ENCODE data around the gene CCDC69.
"Not testable (repeated sequence)": the region's sequence is repeated elsewhere in the genome, so short reads cannot be mapped to it uniquely, and the experiment has no call there.

CCDC69 gene

GRCh38 chr5:151192626-151193025 lies 31.3 kb downstream of the CCDC69 start:
- no peak for DNase-seq (ENCODE audit: low spot score)

- no peak for DNase-seq (ENCODE audit: low spot score)
Observed at GRCh38 chr5:151191661-151192060, 32.2 kb downstream of the CCDC69 start.

DNA sequence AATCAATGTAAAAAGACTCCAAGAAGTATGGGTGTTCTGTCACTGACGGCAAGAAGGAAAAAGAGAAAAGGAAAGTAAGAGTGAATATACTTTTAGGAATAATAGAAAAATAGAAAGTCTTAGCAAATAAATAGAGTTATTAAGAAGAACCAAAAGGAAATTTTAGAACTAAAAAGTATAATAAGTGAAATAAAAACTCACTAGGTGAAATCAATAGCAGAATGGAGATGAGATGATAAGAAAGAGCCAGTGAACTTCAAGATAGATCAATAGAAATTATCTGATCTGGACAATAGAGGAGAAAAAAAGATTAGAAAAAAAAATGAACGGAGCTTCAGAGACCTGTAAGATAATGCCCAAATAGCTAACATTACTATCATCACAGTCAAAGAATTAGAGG lies 34.7 kb downstream of the CCDC69 start:
- no peak for DNase-seq (ENCODE audit: low spot score)

GRCh38 chr5:151186538-151186937 lies 37.4 kb downstream of the CCDC69 start:
- no peak for DNase-seq (ENCODE audit: low spot score)

GRCh38 chr5:151186052-151186451 lies 37.8 kb downstream of the CCDC69 start:
- no peak for DNase-seq (ENCODE audit: low spot score)

- no peak for DNase-seq (ENCODE audit: low spot score)
Observed at GRCh38 chr5:151184316-151185042, 39.4 kb downstream of the CCDC69 start.

DNA sequence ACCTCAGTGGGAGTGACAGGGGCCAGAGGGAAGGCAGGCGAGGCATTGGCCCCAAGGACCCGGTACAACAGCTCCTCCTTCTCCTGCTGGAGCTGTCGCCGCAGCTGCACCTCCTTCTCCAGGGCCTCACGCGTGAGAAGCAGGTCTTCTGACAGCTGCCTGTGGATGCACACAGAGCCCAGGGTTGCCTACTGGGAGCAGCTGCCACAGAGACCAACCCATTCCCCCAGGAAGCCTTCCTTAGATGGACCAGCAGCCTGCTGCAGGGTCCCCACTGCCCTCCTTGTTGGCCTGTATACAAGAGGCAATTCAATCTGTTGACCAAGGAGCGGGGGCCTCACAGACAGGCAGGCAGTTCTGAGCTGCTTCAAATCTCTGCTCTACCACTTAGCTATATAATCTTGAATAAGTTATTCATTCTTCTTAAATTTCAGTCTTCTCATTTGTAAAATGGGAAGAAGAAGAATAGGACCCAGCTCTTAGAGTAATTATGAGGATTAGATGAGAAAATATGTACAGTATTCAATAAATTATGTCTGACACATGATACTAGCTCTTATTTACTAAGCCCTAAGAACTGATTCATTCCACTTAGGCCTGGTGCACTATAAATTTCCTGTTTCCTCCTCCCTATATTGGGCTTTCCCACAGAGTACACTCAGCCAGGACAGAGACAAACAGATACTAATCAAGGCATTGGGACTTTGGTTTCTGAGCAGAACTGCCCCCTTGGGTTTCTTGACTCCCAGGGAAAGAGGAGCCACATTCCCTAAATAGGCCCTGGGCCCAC lies 40.2 kb downstream of the CCDC69 start:
- no peak for DNase-seq (ENCODE audit: low spot score)

DNA sequence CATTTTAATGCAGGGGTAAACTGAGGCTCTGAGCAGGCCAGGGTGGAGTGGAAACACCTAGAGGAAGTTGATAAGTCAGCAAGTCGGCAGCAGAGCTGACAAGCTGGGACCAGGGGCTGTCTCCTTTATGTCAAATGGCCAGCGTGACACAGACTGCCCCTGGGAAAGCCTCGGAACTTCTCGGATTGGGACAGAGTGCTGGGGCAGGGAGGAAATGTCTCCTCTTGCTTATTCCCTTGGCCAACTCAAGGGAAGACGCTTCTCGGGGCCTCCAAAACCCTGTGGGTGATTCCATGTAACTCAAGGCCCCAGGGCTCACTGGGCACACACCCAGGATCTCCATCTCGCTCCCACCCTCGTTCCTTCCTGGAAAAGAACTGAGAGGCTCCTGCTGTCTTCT lies 40.9 kb downstream of the CCDC69 start:
- DNase-seq (ENCODE audit: low spot score) = no peak

DNA sequence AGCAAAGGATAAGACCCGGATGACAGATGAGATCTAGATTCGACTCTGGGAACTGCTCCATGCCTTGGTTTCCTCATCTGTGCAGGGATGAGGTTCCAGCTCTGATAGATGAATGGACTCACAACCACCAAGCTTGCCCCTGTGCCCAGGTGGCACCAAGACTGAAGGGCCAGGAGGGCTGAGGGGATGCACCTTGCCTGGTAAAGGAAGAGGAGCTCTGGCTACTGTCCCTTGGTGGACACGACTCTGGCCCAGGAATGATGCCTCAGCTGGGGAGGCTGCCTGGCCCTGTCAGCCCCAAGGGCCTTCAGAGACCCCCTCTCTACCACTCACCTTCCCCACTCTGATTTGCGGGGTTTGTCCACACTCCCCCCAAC lies 41.4 kb downstream of the CCDC69 start:
- no peak for DNase-seq (ENCODE audit: low spot score)

DNA sequence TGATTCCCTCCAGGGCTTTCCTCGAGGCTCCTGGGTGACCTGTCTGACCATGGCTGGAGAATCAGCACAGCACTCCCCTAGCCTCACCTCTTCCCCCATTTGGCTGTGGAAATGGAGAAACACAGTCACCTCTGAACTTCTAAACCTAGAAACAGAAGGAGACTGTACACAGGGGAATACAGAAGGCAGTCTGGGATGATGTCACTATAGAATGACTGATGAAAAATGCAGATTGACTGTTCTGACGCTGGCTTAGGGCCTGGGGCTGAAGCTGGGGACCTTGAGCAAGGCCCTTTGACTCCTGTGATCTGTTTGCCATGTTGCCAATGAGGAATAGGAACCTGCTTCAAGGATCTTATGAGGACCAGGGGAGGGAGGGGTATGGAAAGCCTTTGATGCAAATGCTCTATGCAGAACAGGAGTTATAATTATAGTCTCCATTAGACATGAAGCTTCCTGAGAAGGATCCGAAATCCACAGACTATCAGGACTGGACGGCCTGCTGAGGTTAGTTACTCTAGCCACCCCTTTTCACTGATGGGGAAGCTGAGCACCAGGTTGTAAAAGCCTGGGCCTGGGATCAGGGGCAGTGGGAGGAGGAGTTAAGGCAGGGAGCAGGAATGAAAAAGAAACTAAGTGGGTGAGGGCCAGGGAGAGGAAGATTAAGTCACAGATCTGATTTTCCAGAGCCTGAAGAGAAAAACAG lies 41.9 kb downstream of the CCDC69 start:
- DNase-seq (ENCODE audit: low spot score) = no peak

GRCh38 chr5:151180291-151180690 lies 43.6 kb downstream of the CCDC69 start:
- DNase-seq (ENCODE audit: low spot score) = no peak

DNA sequence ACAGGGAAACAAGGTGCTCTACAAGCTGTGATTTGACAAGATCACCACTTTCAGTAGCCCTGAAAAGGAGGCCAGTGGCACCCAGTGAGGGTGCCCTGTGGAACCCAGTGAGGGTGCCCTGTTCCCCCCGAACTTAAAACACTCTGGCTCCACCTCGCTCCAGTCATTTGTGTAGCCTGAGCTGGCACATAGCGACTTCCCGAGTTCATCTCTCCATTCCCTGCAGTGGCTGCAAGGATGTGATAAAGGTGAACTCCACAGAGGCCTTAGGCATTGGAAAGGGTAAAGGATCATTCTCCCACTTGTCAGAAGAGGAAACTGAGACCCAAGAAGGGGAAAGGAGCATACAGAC lies 44.4 kb downstream of the CCDC69 start:
- no peak for DNase-seq (ENCODE audit: low spot score)

- DNase-seq (ENCODE audit: low spot score) = no peak
Observed at GRCh38 chr5:151178777-151179488, 45.0 kb downstream of the CCDC69 start.

GRCh38 chr5:151178372-151178771 lies 45.5 kb downstream of the CCDC69 start:
- DNase-seq (ENCODE audit: low spot score) = no peak

GRCh38 chr5:151176268-151176667 lies 47.6 kb downstream of the CCDC69 start:
- DNase-seq (ENCODE audit: low spot score) = not testable (repeated sequence)

- no peak for DNase-seq (ENCODE audit: low spot score)
Observed at GRCh38 chr5:151174612-151175101, 49.2 kb downstream of the CCDC69 start.

DNA sequence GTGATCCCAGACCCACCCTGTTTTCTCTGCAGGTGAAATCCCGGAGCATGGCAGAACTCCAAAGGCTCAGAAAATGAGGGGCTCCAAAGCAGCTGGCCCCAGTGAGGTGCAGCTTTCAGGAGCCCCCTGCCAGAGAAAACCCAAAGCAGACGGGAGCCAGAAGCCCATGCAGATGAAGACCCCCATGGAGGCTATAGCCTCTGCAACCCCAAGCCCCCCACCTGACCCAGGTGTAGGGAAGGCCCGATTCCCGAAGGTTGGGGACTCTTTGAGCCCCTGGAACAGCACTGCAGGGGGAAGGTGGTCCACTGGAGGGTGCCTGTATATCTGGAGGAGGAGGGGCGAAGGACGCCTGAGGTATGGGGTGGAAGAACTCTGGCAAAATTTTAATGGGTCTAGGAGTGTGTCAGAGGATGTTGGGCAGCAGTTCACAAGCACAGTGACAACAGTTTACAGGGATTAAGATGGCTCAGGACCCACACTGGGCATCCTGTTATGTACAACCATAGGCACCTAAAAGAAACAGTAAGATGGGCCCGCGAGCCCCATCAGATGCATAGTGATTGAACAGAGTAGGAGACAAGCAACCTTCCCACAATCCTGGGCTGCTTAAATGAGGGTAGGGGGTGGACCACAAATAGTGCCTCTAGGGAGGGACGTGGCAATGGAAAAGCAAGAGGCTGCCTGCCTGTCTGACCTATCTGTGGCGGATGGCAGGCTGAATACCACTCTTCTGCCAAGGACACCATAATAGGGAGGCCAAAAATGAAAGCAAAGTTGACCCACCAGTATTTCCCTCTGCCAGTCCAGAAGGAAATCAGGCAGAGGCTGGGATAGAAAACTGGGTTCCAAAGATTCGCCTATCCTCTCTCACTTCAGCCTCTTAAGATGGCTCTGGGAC lies 49.9 kb downstream of the CCDC69 start:
- no peak for DNase-seq (ENCODE audit: low spot score)

DNA sequence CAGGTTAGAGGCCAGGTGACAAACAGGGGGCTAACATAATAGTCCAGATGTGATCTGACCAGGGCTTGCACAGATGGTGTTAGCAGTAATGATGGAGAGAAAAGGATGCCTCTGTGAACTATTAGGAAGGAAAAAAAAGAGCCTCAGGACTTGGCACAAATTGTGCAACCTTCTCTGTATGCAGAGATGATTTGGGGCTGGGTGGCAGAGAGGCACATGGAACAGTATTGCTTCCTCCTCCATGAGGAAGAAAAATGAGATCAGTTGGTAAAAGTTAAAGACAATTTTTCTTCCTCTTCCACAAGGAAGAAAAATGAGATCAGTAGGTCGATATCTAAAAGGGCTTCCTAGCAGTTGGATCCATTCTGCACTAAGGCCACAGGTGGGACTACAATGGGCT lies 52.4 kb downstream of the CCDC69 start:
- no peak for DNase-seq (ENCODE audit: low spot score)

GRCh38 chr5:151168602-151169344 lies 55.1 kb downstream of the CCDC69 start:
- no peak for DNase-seq (ENCODE audit: low spot score)

- DNase-seq (ENCODE audit: low spot score) = no peak
Observed at GRCh38 chr5:151167022-151167421, 56.9 kb downstream of the CCDC69 start.

Measured in pons (tissue), 1 donor.